RWPE2 (cell line): ENCODE measurements around the gene NPNT.
A peak's percentile ranks its signal among the peaks of the same experiment; 100 is the strongest.

Source experiments
- ATAC-seq: fragments of 200-7000 bp; cut with Tn5 transposase; 3 replicates; pipeline ENCODE4 v1.9.1; 2021; ENCODE audit warnings: low read depth
- DNase-seq: peaks from one replicate; pipeline ENCODE4 v3.0.0-alpha.2; 2020; ENCODE audit warnings: low spot score
- H3K27ac ChIP-seq: fragments of 450-650 bp; 2 replicates; pipeline ENCODE4 v1.5.1; 2017; ENCODE audit warnings: mild to moderate bottlenecking; ENCODE audit not compliant: poor library complexity, severe bottlenecking
- H3K27me3 ChIP-seq: fragments of 250-450 bp; sonication (Bioruptor Pico); 2 replicates; pipeline ENCODE4 v1.5.1; 2021; ENCODE audit warnings: mild to moderate bottlenecking, moderate library complexity; ENCODE audit not compliant: insufficient read depth, poor library complexity, severe bottlenecking
- H3K36me3 ChIP-seq: fragments of 250-450 bp; sonication (Bioruptor Pico); 2 replicates; pipeline ENCODE4 v1.5.1; 2020; ENCODE audit warnings: low read depth, mild to moderate bottlenecking, moderate library complexity
- H3K4me1 ChIP-seq: fragments of 250-450 bp; sonication (Bioruptor Pico); 2 replicates; pipeline ENCODE4 v1.5.1; 2021; ENCODE audit warnings: mild to moderate bottlenecking, moderate library complexity; ENCODE audit not compliant: insufficient read depth, poor library complexity, severe bottlenecking
- H3K4me3 ChIP-seq: fragments of 250-450 bp; sonication (Bioruptor Pico); 2 replicates; pipeline ENCODE4 v1.5.1; 2021; ENCODE audit warnings: mild to moderate bottlenecking, moderate library complexity; ENCODE audit not compliant: severe bottlenecking
- H3K9me3 ChIP-seq: fragments of 250-450 bp; sonication (Bioruptor Pico); 2 replicates; pipeline ENCODE4 v1.5.1; 2021; ENCODE audit warnings: mild to moderate bottlenecking, moderate library complexity; ENCODE audit not compliant: severe bottlenecking
- TF ChIP-seq, protein P1 (sequence below): fragments of 450-650 bp; IDR thresholded peaks from one replicate; pipeline ENCODE4 v1.5.1; 2017; ENCODE audit warnings: mild to moderate bottlenecking, moderate library complexity; ENCODE audit not compliant: poor library complexity, severe bottlenecking

NPNT gene

DNA sequence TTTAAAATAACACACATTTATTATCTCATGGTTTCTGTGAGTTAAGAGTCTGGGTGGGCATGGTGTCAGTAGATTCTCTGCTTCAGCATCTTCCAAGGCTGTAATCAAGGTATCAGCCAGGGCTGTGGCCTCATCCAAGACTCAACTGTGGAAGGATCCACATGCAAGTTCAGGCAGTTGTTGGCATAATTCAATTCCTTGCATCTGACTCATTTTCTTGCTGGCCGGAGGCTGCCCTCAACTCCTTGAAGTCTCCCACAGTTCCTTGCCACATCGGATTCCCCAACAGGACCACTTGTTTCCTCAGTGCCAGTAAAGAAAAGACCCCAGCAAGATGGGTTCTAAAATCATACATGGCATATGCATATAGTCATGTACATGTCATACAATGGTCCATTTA is 93.4 kb downstream of the NPNT start:
- Histone ChIP-seq H3K27ac (peak overlapping the region; percentile 52), H3K9me3 (no peaks in the 10 kb centered on the region), H3K27me3 (no peaks in the 10 kb centered on the region), H3K36me3 (no peaks in the 10 kb centered on the region), H3K4me3 (no peak overlapping the region), H3K4me1 (peaks cover 23% of the 10 kb centered on the region)
- ATAC-seq (no peak), DNase-seq (no peak)
- TF ChIP-seq, protein P1, sequence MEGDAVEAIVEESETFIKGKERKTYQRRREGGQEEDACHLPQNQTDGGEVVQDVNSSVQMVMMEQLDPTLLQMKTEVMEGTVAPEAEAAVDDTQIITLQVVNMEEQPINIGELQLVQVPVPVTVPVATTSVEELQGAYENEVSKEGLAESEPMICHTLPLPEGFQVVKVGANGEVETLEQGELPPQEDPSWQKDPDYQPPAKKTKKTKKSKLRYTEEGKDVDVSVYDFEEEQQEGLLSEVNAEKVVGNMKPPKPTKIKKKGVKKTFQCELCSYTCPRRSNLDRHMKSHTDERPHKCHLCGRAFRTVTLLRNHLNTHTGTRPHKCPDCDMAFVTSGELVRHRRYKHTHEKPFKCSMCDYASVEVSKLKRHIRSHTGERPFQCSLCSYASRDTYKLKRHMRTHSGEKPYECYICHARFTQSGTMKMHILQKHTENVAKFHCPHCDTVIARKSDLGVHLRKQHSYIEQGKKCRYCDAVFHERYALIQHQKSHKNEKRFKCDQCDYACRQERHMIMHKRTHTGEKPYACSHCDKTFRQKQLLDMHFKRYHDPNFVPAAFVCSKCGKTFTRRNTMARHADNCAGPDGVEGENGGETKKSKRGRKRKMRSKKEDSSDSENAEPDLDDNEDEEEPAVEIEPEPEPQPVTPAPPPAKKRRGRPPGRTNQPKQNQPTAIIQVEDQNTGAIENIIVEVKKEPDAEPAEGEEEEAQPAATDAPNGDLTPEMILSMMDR, result no peak

DNA sequence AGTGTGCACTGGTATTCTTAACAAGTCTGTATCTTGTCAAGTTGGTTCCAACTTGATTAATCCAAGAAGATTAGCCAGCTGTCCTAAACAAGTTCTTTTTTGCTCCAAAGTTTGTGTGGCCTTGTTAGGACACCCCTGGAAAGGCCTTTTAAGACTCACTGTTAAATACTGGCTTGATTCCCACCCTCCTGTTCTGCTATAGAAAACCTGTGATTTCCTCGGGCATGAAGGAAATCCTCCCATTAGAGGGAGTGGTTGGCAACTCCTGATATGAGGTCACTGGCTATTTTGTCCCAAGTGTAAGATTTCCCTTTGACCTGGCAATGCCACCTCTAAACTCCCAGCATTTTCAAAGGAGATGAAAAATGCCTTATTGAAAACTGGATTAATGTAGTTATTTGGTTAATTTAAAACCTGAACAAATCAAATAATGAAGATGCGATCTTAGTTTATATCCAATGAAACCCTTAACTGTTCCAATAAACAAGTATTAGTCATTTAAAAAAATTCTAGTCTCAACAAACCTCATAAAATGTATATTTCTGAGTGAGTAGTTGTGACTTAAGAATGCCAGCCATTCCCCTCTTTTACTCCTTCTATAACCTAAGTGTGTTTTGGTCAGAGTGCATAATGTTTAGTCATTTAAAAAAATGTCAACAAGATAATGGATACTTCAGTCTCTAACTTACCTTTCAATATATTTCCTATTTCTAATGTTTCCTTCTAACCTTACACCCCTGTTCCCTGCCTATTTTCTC is 94.4 kb downstream of the NPNT start:
- no peak for DNase-seq
- TF ChIP-seq, protein P1, result no peak
- H3K9me3 ChIP-seq, result no peaks in the 10 kb centered on the region

DNA sequence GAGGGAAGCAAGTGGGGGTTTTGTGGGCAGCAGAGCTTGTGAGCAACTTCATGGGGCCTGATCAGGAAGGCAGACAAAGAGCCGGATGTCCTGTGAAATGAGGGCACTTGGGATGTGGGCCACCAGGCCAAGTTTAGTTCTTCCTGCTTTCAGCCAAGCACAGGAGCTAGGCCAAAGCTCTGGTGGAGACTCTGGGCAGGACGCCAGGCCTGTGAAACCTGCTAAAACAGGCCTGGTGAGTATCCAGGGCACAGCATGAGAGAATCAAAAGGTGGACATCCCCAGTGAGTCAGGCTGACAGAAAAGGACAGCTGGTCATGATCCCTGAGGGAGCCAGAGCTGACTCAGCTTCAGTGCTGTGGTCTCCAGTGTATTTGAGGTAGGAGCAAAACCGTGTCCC is 95.7 kb downstream of the NPNT start:
- peak; percentile 80 for DNase-seq
- TF ChIP-seq, protein P1, result no peak
- H3K36me3 ChIP-seq, result no peaks in the 10 kb centered on the region
- peak overlapping the region; percentile 52 for H3K27ac ChIP-seq
- peak; percentile 91 for ATAC-seq
- H3K27me3 ChIP-seq, result no peaks in the 10 kb centered on the region
- H3K4me1 ChIP-seq, result peaks cover 23% of the 10 kb centered on the region
- no peak overlapping the region for H3K4me3 ChIP-seq
- no peaks in the 10 kb centered on the region for H3K9me3 ChIP-seq

More for the DNA sequence above, 94.4 kb downstream of the NPNT start:
- peaks cover 23% of the 10 kb centered on the region for H3K4me1 ChIP-seq
- H3K27me3 ChIP-seq, result no peaks in the 10 kb centered on the region
- H3K4me3 ChIP-seq, result no peak overlapping the region
- peak overlapping the region; percentile 52 for H3K27ac ChIP-seq
- no peak for ATAC-seq
- no peaks in the 10 kb centered on the region for H3K36me3 ChIP-seq

DNA sequence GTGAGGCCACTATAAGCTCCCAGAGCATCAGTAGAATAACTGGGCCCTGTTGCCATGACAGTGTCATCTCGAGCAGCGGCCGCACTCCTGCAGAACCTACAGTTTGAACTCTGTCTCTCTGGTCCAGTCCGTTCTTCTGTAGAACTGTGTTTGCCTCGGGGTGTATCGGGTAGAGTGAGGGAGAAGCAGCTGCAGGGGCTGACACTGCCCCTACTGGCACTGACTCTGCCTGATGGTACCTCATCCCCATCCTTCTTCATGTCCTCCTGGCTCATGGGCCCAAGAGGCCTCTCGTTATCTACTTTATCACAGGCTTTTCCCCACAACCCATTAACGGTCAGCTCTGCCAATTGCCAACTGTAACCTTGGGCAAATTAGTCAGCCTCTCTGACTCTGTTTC is 96.5 kb downstream of the NPNT start:
- H3K27ac ChIP-seq, result no peak overlapping the region
- no peaks in the 10 kb centered on the region for H3K9me3 ChIP-seq
- DNase-seq, result no peak
- no peak for ATAC-seq
- TF ChIP-seq, protein P1, result no peak
- H3K4me3 ChIP-seq, result no peak overlapping the region
- no peaks in the 10 kb centered on the region for H3K27me3 ChIP-seq
- peaks cover 23% of the 10 kb centered on the region for H3K4me1 ChIP-seq
- H3K36me3 ChIP-seq, result no peaks in the 10 kb centered on the region

DNA sequence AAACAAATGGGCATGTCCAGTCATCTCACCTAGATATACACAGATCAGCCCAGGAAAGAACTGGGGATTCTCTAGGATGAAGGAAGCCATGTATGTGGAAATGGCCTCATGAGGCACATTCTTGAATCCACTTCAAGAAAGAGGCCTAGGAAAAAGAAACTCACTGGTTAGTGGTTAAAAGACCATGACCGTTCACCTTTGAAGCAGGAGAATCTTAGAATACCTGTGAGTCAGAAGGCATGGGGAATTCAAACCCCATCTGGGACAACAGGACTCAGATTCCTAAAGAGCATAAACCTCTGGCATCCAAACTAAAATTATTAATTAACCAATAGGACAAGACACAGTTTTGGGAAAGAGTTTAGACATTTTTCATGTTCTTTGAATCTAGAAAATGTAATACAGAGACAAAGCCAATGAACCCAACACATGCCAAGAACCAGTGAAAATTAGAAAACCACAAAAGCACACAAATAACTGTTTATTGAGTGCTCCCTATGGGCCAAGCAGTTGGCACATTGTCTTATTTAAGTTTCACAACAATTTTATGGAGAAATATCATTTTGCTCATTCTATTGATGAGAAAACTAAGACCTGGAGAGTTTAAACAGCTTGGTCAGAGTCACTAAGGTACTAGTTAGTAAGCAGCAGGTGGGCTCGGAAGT is 97.5 kb downstream of the NPNT start:
- H3K4me3 ChIP-seq, result no peak overlapping the region
- peaks cover 23% of the 10 kb centered on the region for H3K4me1 ChIP-seq
- DNase-seq (no peak), ATAC-seq (no peak; the same call in 2 of the 3 replicates)
- H3K27me3 ChIP-seq, result no peaks in the 10 kb centered on the region
- no peaks in the 10 kb centered on the region for H3K36me3 ChIP-seq
- H3K27ac ChIP-seq, result no peak overlapping the region
- TF ChIP-seq, protein P1, result no peak
- no peaks in the 10 kb centered on the region for H3K9me3 ChIP-seq
